Mesenchymal stem cell (in vitro differentiated cells and primary cell): ENCODE measurements around the gene ASAP2.

ENCODE experiments used
- DNase-seq: peaks from one replicate; pipeline ENCODE4 v3.0.0-alpha.2; 2013
- H2AFZ ChIP-seq: one replicate; pipeline ENCODE4 v1.6.1; 2013; ENCODE audit warnings: low read depth, mild to moderate bottlenecking, control low read depth, inconsistent platforms, low read length, moderate library complexity
- H2AK5ac ChIP-seq: 2 replicates; pipeline ENCODE4 v1.6.1; 2013; ENCODE audit warnings: low read length, moderate library complexity, mild to moderate bottlenecking, inconsistent platforms; ENCODE audit not compliant: severe bottlenecking
- H2BK120ac ChIP-seq: one replicate; pipeline ENCODE4 v1.6.1; 2013; ENCODE audit warnings: low read depth, mild to moderate bottlenecking, inconsistent platforms, low read length, moderate library complexity
- H2BK12ac ChIP-seq, 2 experiments: one replicate each; pipeline ENCODE4 v1.6.1; 2013; ENCODE audit warnings: inconsistent platforms in 2 of 2, low read length in 2 of 2, mild to moderate bottlenecking in 2 of 2, moderate library complexity in 2 of 2, control low read depth in 1 of 2
- H2BK15ac ChIP-seq: one replicate; pipeline ENCODE4 v1.6.1; 2013; ENCODE audit warnings: mild to moderate bottlenecking, low read depth, inconsistent platforms; ENCODE audit not compliant: poor library complexity, severe bottlenecking
- H2BK5ac ChIP-seq: 2 replicates; pipeline ENCODE4 v1.6.1; 2013; ENCODE audit warnings: low read depth, mild to moderate bottlenecking, low read length, control low read depth, inconsistent platforms; ENCODE audit not compliant: poor library complexity, severe bottlenecking
- H3K14ac ChIP-seq, 2 experiments: one replicate each; pipeline ENCODE4 v1.6.1; 2013; ENCODE audit warnings: inconsistent platforms in 2 of 2, low read length in 2 of 2, control low read depth in 1 of 2, mild to moderate bottlenecking in 1 of 2, moderate library complexity in 1 of 2
- H3K18ac ChIP-seq, 2 experiments: one replicate each; pipeline ENCODE4 v1.6.1; 2013; ENCODE audit warnings: inconsistent platforms in 2 of 2, low read length in 2 of 2, control low read depth in 1 of 2, low read depth in 1 of 2, mild to moderate bottlenecking in 1 of 2
- H3K23ac ChIP-seq, 2 experiments: one replicate each; pipeline ENCODE4 v1.6.1; 2013; ENCODE audit warnings: inconsistent platforms in 2 of 2, low read length in 2 of 2, mild to moderate bottlenecking in 2 of 2, moderate library complexity in 2 of 2, control low read depth in 1 of 2
- H3K27ac ChIP-seq: 2 replicates; pipeline ENCODE4 v1.5.1; 2013; ENCODE audit warnings: mild to moderate bottlenecking, moderate library complexity, low read length, control low read depth, inconsistent platforms; ENCODE audit not compliant: poor library complexity, severe bottlenecking
- H3K27me3 ChIP-seq, 2 experiments: 2 replicates each; pipeline versions ENCODE4 v1.6.1 to v1.7.0; 2013; ENCODE audit warnings: low read length in 2 of 2, mild to moderate bottlenecking in 2 of 2, moderate library complexity in 2 of 2, control low read depth in 1 of 2, inconsistent platforms in 1 of 2; ENCODE audit not compliant: control insufficient read depth in 1 of 2, insufficient read depth in 1 of 2
- H3K36me3 ChIP-seq, 2 experiments: 2 replicates each; pipeline versions ENCODE4 v1.6.1 to v1.7.0; 2013; ENCODE audit warnings: low read length in 2 of 2, control low read depth in 1 of 2, inconsistent platforms in 1 of 2, low read depth in 1 of 2, mild to moderate bottlenecking in 1 of 2; ENCODE audit not compliant: insufficient read depth in 2 of 2, control insufficient read depth in 1 of 2
- H3K4ac ChIP-seq, 2 experiments: one replicate each; pipeline ENCODE4 v1.6.1; 2013; ENCODE audit warnings: inconsistent platforms in 2 of 2, low read length in 2 of 2, mild to moderate bottlenecking in 2 of 2, moderate library complexity in 2 of 2, control low read depth in 1 of 2, low read depth in 1 of 2
- H3K4me1 ChIP-seq: 2 replicates; pipeline ENCODE4 v1.6.1; 2013; ENCODE audit warnings: low read depth, low read length, control low read depth; ENCODE audit not compliant: control insufficient read depth, insufficient read depth
- H3K4me2 ChIP-seq: 2 replicates; pipeline ENCODE4 v1.6.1; 2013; ENCODE audit warnings: low read length, mild to moderate bottlenecking, inconsistent platforms; ENCODE audit not compliant: poor library complexity, severe bottlenecking
- H3K4me3 ChIP-seq, 2 experiments: 2 replicates each; pipeline versions ENCODE4 v1.5.1 to v1.7.0; 2013; ENCODE audit warnings: low read length in 2 of 2, mild to moderate bottlenecking in 2 of 2, control low read depth in 1 of 2, low read depth in 1 of 2; ENCODE audit not compliant: insufficient read depth in 1 of 2
- H3K79me1 ChIP-seq: replicated peaks from 2 replicates; pipeline ENCODE4 v1.6.1; 2013; ENCODE audit warnings: mild to moderate bottlenecking, control low read depth, low read length, inconsistent platforms; ENCODE audit not compliant: poor library complexity, severe bottlenecking
- H3K9ac ChIP-seq: 2 replicates; pipeline ENCODE4 v1.7.0; 2013; ENCODE audit warnings: mild to moderate bottlenecking, low read length, moderate library complexity
- H3K9me3 ChIP-seq: 2 replicates; pipeline ENCODE4 v1.7.0; 2013; ENCODE audit warnings: mild to moderate bottlenecking, low read length; ENCODE audit not compliant: control insufficient read depth
- H4K8ac ChIP-seq: one replicate; pipeline ENCODE4 v1.6.1; 2013; ENCODE audit warnings: inconsistent platforms, mild to moderate bottlenecking, low read length, moderate library complexity
- H4K91ac ChIP-seq: one replicate; pipeline ENCODE4 v1.6.1; 2013; ENCODE audit warnings: mild to moderate bottlenecking, low read length, inconsistent platforms
- WGBS: methylation state at CpG from one replicate; pipeline ENCODE4 v1.1.7; 2013; ENCODE audit warnings: mixed read lengths; 5-methylcytosine and 5-hydroxymethylcytosine counted together

ASAP2 gene

GRCh38 chr2:9278439-9278838 is 71.8 kb downstream of the ASAP2 start:
- Histone ChIP-seq H2BK12ac (no peak overlapping the region), H3K4me1 (peaks cover 10% of the 10 kb centered on the region), H3K27me3 (no peaks in the 10 kb centered on the region), H3K27ac (no peak overlapping the region), H2AK5ac (no peak overlapping the region), H3K4ac (no peak overlapping the region), H2AFZ (no peak overlapping the region), H3K23ac (no peak overlapping the region), H2BK5ac (no peak overlapping the region), H3K9ac (no peak overlapping the region), H4K91ac (no peak overlapping the region), H3K18ac (no peak overlapping the region), H3K79me1 (peaks cover 44% of the 10 kb centered on the region), H3K36me3 (peaks cover 13 to 36% of the 10 kb centered on the region in 2 experiments), H3K4me3 (no peak overlapping the region), H3K9me3 (no peaks in the 10 kb centered on the region), H2BK15ac (no peak overlapping the region), H3K4me2 (no peak overlapping the region), H4K8ac (no peak overlapping the region), H3K14ac (no peak overlapping the region), H2BK120ac (no peak overlapping the region)
- no peak for DNase-seq
- WGBS: 93% methylated on average over 3 of the region's 7 CpGs

GRCh38 chr2:9279426-9279825 is 72.8 kb downstream of the ASAP2 start:
- H2AK5ac ChIP-seq: no peak overlapping the region
- no peaks in the 10 kb centered on the region for H3K9me3 ChIP-seq
- no peak overlapping the region for H3K4me3 ChIP-seq
- no peak overlapping the region for H2BK5ac ChIP-seq
- no peak overlapping the region for H4K91ac ChIP-seq
- peaks cover 17 to 43% of the 10 kb centered on the region in 2 experiments for H3K36me3 ChIP-seq
- H3K27me3 ChIP-seq: no peaks in the 10 kb centered on the region
- H3K14ac ChIP-seq: no peak overlapping the region
- no peak overlapping the region for H3K23ac ChIP-seq
- H2AFZ ChIP-seq: no peak overlapping the region
- DNase-seq: no peak
- H3K79me1 ChIP-seq: peaks cover 46% of the 10 kb centered on the region
- H3K18ac ChIP-seq: no peak overlapping the region
- H3K4me2 ChIP-seq: no peak overlapping the region
- H2BK12ac ChIP-seq: no peak overlapping the region
- no peak overlapping the region for H2BK15ac ChIP-seq
- whole genome bisulfite sequencing: 87% methylated on average over 9 of the region's 10 CpGs
- no peak overlapping the region for H3K4ac ChIP-seq
- no peak overlapping the region for H3K9ac ChIP-seq
- H3K4me1 ChIP-seq: peaks cover 10% of the 10 kb centered on the region
- H2BK120ac ChIP-seq: no peak overlapping the region
- H4K8ac ChIP-seq: peak overlapping the region; percentile 76
- H3K27ac ChIP-seq: no peak overlapping the region

GRCh38 chr2:9280224-9280623 is 73.6 kb downstream of the ASAP2 start:
- H3K36me3 ChIP-seq: peaks cover 17 to 48% of the 10 kb centered on the region in 2 experiments
- H3K9ac ChIP-seq: no peak overlapping the region
- H3K27me3 ChIP-seq: no peaks in the 10 kb centered on the region
- H3K23ac ChIP-seq: no peak overlapping the region
- DNase-seq: no peak
- no peaks in the 10 kb centered on the region for H3K9me3 ChIP-seq
- H2BK5ac ChIP-seq: no peak overlapping the region
- 83% methylated on average over 3 of the region's 8 CpGs for WGBS
- peaks cover 46% of the 10 kb centered on the region for H3K79me1 ChIP-seq
- H4K91ac ChIP-seq: no peak overlapping the region
- no peak overlapping the region for H2AFZ ChIP-seq
- H3K4ac ChIP-seq: no peak overlapping the region
- peaks cover 7% of the 10 kb centered on the region for H3K4me1 ChIP-seq
- no peak overlapping the region for H3K14ac ChIP-seq
- no peak overlapping the region for H3K4me2 ChIP-seq
- H3K4me3 ChIP-seq: no peak overlapping the region
- no peak overlapping the region for H2BK120ac ChIP-seq
- H2BK12ac ChIP-seq: peak overlapping the region in 1 of 2 experiments; percentile 19
- H2AK5ac ChIP-seq: no peak overlapping the region
- H2BK15ac ChIP-seq: no peak overlapping the region
- no peak overlapping the region for H3K27ac ChIP-seq
- peak overlapping the region; percentile 31 for H4K8ac ChIP-seq
- no peak overlapping the region for H3K18ac ChIP-seq

GRCh38 chr2:9281145-9281544 is 74.5 kb downstream of the ASAP2 start:
- no peak overlapping the region for H4K8ac ChIP-seq
- no peak overlapping the region for H3K23ac ChIP-seq
- no peak for DNase-seq
- no peak overlapping the region for H2BK120ac ChIP-seq
- peaks cover 7% of the 10 kb centered on the region for H3K4me1 ChIP-seq
- no peak overlapping the region for H2BK5ac ChIP-seq
- no peak overlapping the region for H3K4me3 ChIP-seq
- H2BK12ac ChIP-seq: peak overlapping the region in 1 of 2 experiments; percentile 73
- H3K27ac ChIP-seq: no peak overlapping the region
- H3K4me2 ChIP-seq: no peak overlapping the region
- H3K4ac ChIP-seq: no peak overlapping the region
- H3K27me3 ChIP-seq: no peaks in the 10 kb centered on the region
- peaks cover 40% of the 10 kb centered on the region for H3K79me1 ChIP-seq
- no peak overlapping the region for H2BK15ac ChIP-seq
- WGBS: 90% methylated on average over 7 of the region's 7 CpGs
- no peak overlapping the region for H3K9ac ChIP-seq
- no peak overlapping the region for H3K14ac ChIP-seq
- H2AFZ ChIP-seq: no peak overlapping the region
- no peak overlapping the region for H4K91ac ChIP-seq
- no peak overlapping the region for H3K18ac ChIP-seq
- no peak overlapping the region for H2AK5ac ChIP-seq
- H3K9me3 ChIP-seq: no peaks in the 10 kb centered on the region
- H3K36me3 ChIP-seq: peaks cover 17 to 48% of the 10 kb centered on the region in 2 experiments
